Activated CD8-positive, alpha-beta T cell treated with anti-CD3 and anti-CD28 coated beads for 36 hours (primary cell): Measurements from ENCODE around the gene ANAPC4. TPM values are rescaled to one million over a fixed set of nuclear protein-coding genes. Genes with fewer than 3 reads are reported as not detected.
A peak's percentile ranks its signal among the peaks of the same experiment; 100 is the strongest.
"Not testable (repeated sequence)": the region's sequence is repeated elsewhere in the genome, so short reads cannot be mapped to it uniquely, and the experiment has no call there.

Source experiments
- ATAC-seq: fragments of 200-7000 bp; cut with Tn5 transposase; one replicate; pipeline ENCODE4 v1.10.0; 2021; ENCODE audit warnings: mild to moderate bottlenecking, moderate library complexity
- CTCF ChIA-PET: fragments of 350-600 bp; sonication (Branson Sonifier 250); formaldehyde crosslinking; loops from one replicate; lab custom pipeline; 2021; ENCODE audit warnings: antibody characterized with exemption; lab: Charles Lee
- POLR2A ChIA-PET: fragments of 350-600 bp; sonication (Branson Sonifier 250); formaldehyde crosslinking; loops from one replicate; lab custom pipeline; 2021; ENCODE audit warnings: antibody characterized with exemption; lab: Charles Lee
- DNase-seq: peaks from one replicate; pipeline ENCODE4 v3.0.0-alpha.2; 2020
- H3K27ac Mint-ChIP-seq: one replicate; pipeline ENCODE4 v1.8.0; 2021; ENCODE audit warnings: mild to moderate bottlenecking, mixed read lengths
- H3K27me3 Mint-ChIP-seq: one replicate; pipeline ENCODE4 v1.8.0; 2021; ENCODE audit warnings: mixed read lengths
- H3K36me3 Mint-ChIP-seq: one replicate; pipeline ENCODE4 v1.8.0; 2021; ENCODE audit warnings: low read depth, mixed read lengths
- H3K4me1 Mint-ChIP-seq: one replicate; pipeline ENCODE4 v1.8.0; 2021; ENCODE audit warnings: low read depth, mixed read lengths
- H3K4me3 Mint-ChIP-seq: one replicate; pipeline ENCODE4 v1.8.0; 2021; ENCODE audit warnings: mild to moderate bottlenecking, moderate library complexity, mixed read lengths
- H3K9me3 Mint-ChIP-seq: one replicate; pipeline ENCODE4 v1.8.0; 2021; ENCODE audit warnings: mixed read lengths
- CTCF ChIP-seq: fragments of 200-600 bp; IDR thresholded peaks from one replicate; pipeline ENCODE4 v1.8.0; 2022; ENCODE audit warnings: antibody characterized with exemption, mild to moderate bottlenecking
- intact Hi-C: fragments of 100-400 bp; cut with micrococcal nuclease; formaldehyde crosslinking; loops from one replicate; pipeline ENCODE4 v1.10.0; 2022
- total RNA-seq, 2 experiments: library from RNA; stranded (reverse); gene quantifications; one replicate each; pipeline ENCODE4 v1.2.3, GENCODE V29; 2021

The ANAPC4 gene
- total RNA-seq, 2 experiments from 2014 or later = 29.2 to 31.4 TPM

DNA sequence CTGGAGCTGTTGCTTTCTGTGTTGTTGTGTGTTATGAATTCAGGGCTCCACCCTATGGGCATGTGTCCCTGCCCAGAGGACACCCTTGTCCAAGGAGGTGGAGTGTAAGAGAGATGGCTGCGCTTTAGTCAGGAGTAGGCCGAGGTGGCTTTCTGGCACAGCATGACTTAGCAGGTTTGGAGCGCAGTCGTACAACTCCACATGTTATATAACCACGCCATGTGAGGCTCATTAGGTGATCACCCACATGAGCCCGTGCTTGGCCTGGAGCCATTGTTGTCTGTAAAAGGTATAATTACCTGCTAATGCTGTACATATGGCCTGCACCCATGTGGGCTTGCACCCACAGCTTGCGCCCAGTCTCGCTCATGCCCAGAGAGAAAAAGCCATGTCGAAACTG, 15.8 kb upstream of the ANAPC4 start:
- ATAC-seq = no peak
- intact Hi-C loops = no loop called here
- no peaks in the 10 kb centered on the region for H3K9me3 Mint-ChIP-seq

DNA sequence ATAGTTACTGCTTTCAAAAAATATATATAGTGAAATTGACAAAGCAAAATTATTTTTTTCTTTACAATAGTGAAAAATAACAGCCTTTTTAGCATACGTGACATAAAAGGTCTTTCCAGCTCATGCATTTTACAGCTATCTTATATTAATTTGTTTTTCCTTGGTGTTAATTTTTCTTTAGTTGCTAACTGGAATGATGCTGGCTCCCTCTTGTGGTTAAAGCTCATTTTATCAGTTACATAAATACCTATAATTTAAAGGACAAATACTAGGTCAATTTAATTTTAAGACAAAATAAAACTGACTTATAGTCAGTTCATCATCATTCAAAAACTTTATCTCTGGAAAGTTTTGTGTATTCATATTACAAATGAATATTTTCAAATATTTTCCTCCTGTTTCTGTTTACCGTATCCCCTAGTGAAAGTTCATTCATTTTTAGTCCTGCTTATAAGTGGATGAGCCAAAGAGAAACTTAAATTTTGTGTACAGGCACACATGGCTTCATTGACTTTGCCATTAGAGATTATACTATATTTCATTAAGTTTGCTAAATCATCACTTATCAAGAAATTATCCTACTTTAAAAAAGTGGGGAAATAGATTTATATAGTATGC, 9.9 kb upstream of the ANAPC4 start:
- Mint-ChIP-seq H3K27ac (no peak overlapping the region), H3K4me1 (no peaks in the 10 kb centered on the region), H3K27me3 (no peaks in the 10 kb centered on the region), H3K9me3 (no peaks in the 10 kb centered on the region), H3K4me3 (no peak overlapping the region), H3K36me3 (peaks cover 3% of the 10 kb centered on the region)
- DNase-seq = no peak
- POLR2A ChIA-PET = interaction anchor here (1.7 kb wide), 1 partner anchor 10 kb away, joined by 5 read pairs; the partner anchor contains the start of gene ANAPC4
- intact Hi-C loops = loop anchor here (5.0 kb wide), 1 partner anchor 185 kb away; no protein-coding TSS in a partner anchor
- CTCF ChIA-PET = interaction anchor here (0.7 to 6.0 kb wide), 29 partner anchors 10 to 387 kb away, joined by 3 to 58 read pairs (median 4); partner anchors contain the start of genes ANAPC4, PI4K2B, SEPSECS and ZCCHC4
- peak; percentile 86 for TF ChIP-seq CTCF
- no peak for ATAC-seq

More for the DNA sequence above, 15.8 kb upstream of the ANAPC4 start:
- no peaks in the 10 kb centered on the region for H3K4me1 Mint-ChIP-seq
- H3K36me3 Mint-ChIP-seq = peaks cover 8% of the 10 kb centered on the region
- H3K27ac Mint-ChIP-seq = no peak overlapping the region
- POLR2A ChIA-PET = no interaction called here
- no peak for TF ChIP-seq CTCF
- no peak for DNase-seq
- CTCF ChIA-PET = interaction anchor here (1.1 kb wide), 1 partner anchor 49 kb away, joined by 3 read pairs; no protein-coding TSS in a partner anchor
- H3K4me3 Mint-ChIP-seq = no peak overlapping the region
- no peaks in the 10 kb centered on the region for H3K27me3 Mint-ChIP-seq

GRCh38 chr4:25367877-25368276, 9.2 kb upstream of the ANAPC4 start:
- POLR2A ChIA-PET = interaction anchor here (0.5 to 1.7 kb wide), 3 partner anchors 9 to 388 kb away, joined by 3 to 5 read pairs (median 4); partner anchors contain the start of gene ANAPC4
- Mint-ChIP-seq H3K4me1 (no peaks in the 10 kb centered on the region), H3K9me3 (no peaks in the 10 kb centered on the region), H3K27ac (no peak overlapping the region), H3K27me3 (no peaks in the 10 kb centered on the region), H3K36me3 (peaks cover 3% of the 10 kb centered on the region), H3K4me3 (no peak overlapping the region)
- intact Hi-C loops = loop anchor here (5.0 kb wide), 1 partner anchor 186 kb away; no protein-coding TSS in a partner anchor
- no peak for ATAC-seq
- CTCF ChIA-PET = interaction anchor here (0.8 to 6.0 kb wide), 22 partner anchors 10 to 387 kb away, joined by 3 to 58 read pairs (median 5); partner anchors contain the start of genes ANAPC4, PI4K2B, SEPSECS and ZCCHC4
- no peak for TF ChIP-seq CTCF
- no peak for DNase-seq

DNA sequence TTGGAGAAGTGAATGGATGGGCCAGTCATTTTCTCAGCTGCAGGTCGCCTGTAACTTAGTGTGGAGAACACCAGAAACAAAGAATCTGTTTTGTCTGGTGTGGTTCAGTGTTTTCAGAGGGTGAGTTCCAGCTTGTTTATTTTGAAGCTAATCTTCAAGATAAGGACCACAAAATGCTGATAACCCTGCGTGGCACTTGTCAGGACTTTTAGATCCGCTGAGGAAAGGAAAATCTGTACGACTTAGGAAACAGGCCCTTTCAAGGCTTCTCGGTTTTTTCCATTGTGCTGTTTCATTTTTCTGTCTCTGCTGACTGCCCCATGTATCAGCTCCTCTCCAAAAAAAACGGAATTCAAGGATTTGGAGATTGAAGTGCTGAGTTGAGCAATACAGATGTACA, 8.7 kb upstream of the ANAPC4 start:
- H3K9me3 Mint-ChIP-seq = no peaks in the 10 kb centered on the region
- no peaks in the 10 kb centered on the region for H3K4me1 Mint-ChIP-seq
- H3K4me3 Mint-ChIP-seq = no peak overlapping the region
- no peak for TF ChIP-seq CTCF
- intact Hi-C loops = loop anchor here (5.0 kb wide), 1 partner anchor 186 kb away; no protein-coding TSS in a partner anchor
- H3K27ac Mint-ChIP-seq = no peak overlapping the region
- ATAC-seq = no peak
- no peaks in the 10 kb centered on the region for H3K27me3 Mint-ChIP-seq
- DNase-seq = no peak
- peaks cover 3% of the 10 kb centered on the region for H3K36me3 Mint-ChIP-seq
- ChIA-PET POLR2A (interaction anchor here (0.5 to 1.7 kb wide), 3 partner anchors 9 to 388 kb away, joined by 3 to 5 read pairs (median 4); partner anchors contain the start of gene ANAPC4), CTCF (interaction anchor here (0.8 to 6.0 kb wide), 16 partner anchors 9 to 388 kb away, joined by 3 to 58 read pairs (median 6); partner anchors contain the start of genes ANAPC4, SEPSECS and ZCCHC4)

GRCh38 chr4:25370242-25370641, 6.8 kb upstream of the ANAPC4 start:
- H3K4me1 Mint-ChIP-seq = no peaks in the 10 kb centered on the region
- no peak overlapping the region for H3K4me3 Mint-ChIP-seq
- H3K9me3 Mint-ChIP-seq = no peaks in the 10 kb centered on the region
- ATAC-seq (no peak), DNase-seq (no peak)
- no peaks in the 10 kb centered on the region for H3K36me3 Mint-ChIP-seq
- ChIA-PET POLR2A (interaction anchor here (0.6 kb wide), 1 partner anchor 221 kb away, joined by 3 read pairs; no protein-coding TSS in a partner anchor), CTCF (no interaction called here)
- intact Hi-C loops = loop anchor here (10.0 kb wide), 1 partner anchor 385 kb away; no protein-coding TSS in a partner anchor
- no peak overlapping the region for H3K27ac Mint-ChIP-seq
- no peaks in the 10 kb centered on the region for H3K27me3 Mint-ChIP-seq
- no peak for TF ChIP-seq CTCF

GRCh38 chr4:25372549-25372948, 4.5 kb upstream of the ANAPC4 start:
- intact Hi-C loops = loop anchor here (10.0 kb wide), 1 partner anchor 388 kb away; no protein-coding TSS in a partner anchor
- POLR2A ChIA-PET = not testable (repeated sequence)

More at GRCh38 chr4:25372549-25372948, 4.5 kb upstream of the ANAPC4 start:
- H3K4me1 Mint-ChIP-seq, H3K36me3 Mint-ChIP-seq, ATAC-seq, H3K4me3 Mint-ChIP-seq, H3K27me3 Mint-ChIP-seq, H3K9me3 Mint-ChIP-seq, H3K27ac Mint-ChIP-seq, DNase-seq: not testable (repeated sequence)
- CTCF ChIA-PET = interaction anchor here (2.6 kb wide), 1 partner anchor 60 kb away, joined by 7 read pairs; the partner anchor contains the start of gene ZCCHC4
